SK-N-SH (cell line): Measurements from ENCODE around the gene ASCC3.

ENCODE experiments used
- CTCF ChIP-seq: fragments of 200-600 bp; sonication (generic); IDR thresholded peaks from 2 replicates; pipeline ENCODE4 v1.6.1; 2017; ENCODE audit warnings: antibody characterized with exemption, mild to moderate bottlenecking, moderate library complexity
- GATA2 ChIP-seq: sonication (generic); formaldehyde crosslinking; IDR thresholded peaks from 2 replicates; pipeline ENCODE4 v1.5.0; 2020; ENCODE audit warnings: mild to moderate bottlenecking, missing genetic modification reagents
- POLR2AphosphoS5 ChIP-seq: IDR thresholded peaks from 2 replicates; pipeline ENCODE4 v1.6.1; 2012; ENCODE audit warnings: low read depth, low read length

- no peak for TF ChIP-seq POLR2AphosphoS5
- TF ChIP-seq CTCF, result no peak
- no peak for TF ChIP-seq GATA2
Measured at GRCh38 chr6:100695445-100695844, 185.7 kb downstream of the ASCC3 start.
